ENCODE results near the gene COL9A3.

Gene COL9A3

DNA sequence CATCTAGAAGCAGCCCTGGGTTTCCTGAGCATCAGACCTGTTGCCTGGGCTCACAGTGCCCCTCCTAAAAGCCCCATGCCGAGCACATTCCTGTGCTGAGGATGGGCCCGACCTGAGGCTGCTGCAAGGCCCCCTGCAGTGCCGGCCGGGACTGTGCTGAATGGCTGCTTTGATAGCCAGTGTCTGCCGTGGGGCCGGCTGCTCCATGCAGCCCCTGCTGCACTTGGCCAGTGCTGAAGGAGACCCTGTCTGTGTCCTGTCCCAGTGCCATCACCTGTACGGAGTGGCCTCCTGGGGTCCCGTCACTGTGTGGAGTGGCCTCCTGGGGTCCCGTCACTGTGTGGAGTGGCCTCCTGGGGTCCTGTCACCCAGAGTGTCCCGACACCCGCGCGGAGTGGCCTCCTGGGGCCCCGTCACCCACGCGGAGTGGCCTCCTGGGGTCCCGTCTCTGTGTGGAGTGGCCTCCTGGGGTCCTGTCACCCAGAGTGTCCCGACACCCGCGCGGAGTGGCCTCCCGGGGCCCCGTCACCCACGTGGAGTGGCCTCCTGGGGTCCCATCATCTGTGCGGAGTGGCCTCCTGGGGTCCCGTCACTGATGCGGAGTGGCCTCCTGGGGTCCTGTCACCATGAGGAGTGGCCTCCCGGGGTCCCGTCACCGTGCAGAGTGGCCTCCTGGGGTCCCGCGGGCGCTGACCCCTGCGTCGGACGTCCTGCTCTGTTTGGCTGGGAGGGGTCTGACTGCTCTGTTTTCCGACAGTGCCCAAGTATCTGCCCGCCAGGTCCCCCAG lies 7.0 kb downstream of the COL9A3 start:
- DNase-seq (ENCODE audit: low spot score): no peak

DNA sequence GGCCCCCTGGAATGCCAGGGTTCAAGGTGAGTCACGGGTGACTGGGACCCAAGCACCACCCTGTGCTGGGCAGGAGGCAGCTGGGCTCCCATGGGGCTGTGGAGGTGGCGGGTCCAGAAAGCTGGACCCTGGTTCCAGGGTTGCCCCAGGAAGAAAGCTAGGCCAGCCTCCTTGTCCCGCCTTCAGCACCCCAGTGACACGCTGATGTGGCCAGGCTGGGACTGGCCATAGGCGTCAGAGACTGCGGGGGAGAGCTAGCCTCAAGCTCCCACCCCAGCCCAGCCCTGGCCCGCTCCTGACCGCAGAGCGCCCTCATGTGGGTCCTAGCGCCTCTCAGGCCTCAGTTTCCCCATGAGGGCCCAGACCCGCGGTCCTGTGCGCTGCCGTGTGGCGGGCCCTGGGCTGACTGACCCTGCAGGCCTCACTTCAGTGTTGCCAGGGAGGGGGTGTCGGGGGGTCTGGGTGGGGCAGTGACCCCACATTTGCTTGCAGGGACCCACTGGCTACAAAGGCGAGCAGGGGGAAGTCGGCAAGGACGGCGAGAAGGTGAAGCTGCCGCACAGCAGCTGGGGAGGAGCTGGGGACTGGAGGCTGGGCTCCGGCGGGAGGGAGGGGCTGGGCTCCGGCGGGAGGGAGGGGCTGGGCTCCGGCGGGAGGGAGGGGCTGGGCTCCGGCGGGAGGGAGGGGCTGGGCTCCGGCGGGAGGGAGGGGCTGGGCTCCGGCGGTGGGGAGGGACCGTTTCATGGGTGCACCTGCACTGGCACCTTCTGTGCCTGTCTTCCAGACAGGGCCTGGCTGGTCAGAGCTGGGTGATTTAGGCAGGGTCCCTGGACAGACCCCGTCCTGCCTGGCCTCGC lies 7.9 kb downstream of the COL9A3 start:
- peak; percentile 39 for DNase-seq (ENCODE audit: low spot score)

DNA sequence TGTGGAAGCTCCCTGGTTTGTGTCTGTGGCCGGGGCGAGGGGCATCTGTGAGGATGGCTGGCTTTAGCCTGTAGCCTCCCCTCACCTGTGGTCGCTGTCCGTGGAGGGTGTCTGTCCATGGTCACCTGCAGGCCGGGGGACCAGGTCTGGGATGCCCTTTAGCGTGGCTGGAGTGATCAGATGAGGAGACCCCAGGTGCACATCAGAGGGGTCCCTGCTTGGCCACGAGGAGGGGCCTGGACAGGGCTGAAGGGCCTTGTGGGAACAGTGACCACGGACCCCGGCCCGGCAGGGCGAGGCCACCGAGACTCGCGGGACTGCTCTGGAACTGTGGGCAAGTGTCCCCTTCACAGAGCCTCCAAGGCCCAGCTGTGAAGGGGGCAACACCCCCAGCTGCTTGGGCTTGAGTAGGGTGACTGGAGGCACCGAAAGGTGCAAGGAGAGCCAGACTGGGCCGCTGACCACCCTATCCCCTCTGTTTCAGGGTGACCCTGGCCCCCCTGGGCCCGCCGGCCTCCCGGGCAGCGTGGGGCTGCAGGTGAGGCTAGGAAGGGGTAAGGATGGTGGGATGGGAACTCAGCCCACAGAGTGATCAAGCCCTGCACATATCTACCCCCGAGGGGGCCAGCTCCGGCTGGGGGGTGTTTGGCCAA lies 8.6 kb downstream of the COL9A3 start:
- DNase-seq (ENCODE audit: low spot score): no peak

DNA sequence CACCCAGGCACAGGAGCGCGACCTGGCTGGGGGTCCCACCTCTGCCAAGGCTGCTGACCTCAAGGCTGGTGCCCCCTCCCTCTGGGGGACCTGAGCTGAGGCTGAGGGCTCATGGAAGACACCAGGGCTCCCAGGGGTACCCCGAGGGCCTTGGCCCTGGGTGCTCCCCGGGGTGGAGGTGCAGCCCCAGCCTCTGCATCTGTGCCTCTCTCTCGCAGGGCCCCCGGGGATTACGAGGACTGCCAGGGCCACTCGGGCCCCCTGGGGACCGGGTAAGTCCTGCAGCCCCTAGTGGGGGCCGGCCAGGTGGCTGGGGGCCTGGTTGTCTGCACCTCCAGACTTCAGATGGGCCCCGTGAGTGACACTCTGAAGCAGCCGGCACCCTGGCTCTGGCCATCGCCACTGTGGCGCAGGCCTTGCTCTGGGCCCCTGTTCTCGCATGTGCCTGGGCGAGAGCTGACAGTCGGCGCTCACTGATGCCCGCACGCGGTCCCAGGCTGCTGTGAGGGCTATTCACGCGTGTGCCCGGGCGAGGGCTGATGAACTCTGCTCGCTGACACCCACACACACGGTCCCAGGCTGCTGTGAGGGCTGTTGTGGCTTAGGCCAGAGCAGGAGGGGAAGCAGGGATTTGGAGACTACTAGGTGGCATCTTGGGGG lies 9.3 kb downstream of the COL9A3 start:
- DNase-seq (ENCODE audit: low spot score): no peak

DNA sequence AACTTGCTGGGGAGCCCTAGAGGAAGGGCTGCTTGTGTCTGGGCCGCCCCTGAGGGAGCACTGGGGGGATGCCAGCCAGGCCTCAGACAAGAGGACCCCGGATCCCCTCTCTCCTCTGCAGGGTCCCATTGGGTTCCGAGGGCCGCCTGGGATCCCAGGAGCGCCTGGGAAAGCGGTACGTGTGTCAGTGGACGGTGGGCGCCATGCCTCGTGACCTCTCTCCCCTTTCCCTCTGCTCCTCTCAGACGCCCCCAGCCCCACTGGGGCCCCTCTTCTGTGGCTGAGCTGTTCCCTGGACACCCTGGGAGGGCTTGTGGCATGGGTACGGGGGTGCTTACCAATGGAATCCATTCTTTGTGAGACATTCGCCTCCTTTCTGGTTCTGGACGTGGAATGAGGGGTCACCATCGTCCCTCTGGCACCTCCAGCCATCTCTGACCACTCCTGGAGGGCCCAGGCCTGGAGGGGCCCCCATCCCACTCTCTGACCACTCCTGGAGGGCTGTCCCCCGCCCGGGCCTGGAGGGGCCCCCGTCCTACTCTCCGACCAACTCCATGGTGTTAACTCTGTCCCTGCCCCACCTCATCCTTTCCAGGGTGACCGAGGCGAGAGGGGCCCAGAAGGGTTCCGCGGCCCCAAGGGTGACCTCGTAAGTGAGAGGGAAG lies 9.9 kb downstream of the COL9A3 start:
- DNase-seq (ENCODE audit: low spot score): no peak

DNA sequence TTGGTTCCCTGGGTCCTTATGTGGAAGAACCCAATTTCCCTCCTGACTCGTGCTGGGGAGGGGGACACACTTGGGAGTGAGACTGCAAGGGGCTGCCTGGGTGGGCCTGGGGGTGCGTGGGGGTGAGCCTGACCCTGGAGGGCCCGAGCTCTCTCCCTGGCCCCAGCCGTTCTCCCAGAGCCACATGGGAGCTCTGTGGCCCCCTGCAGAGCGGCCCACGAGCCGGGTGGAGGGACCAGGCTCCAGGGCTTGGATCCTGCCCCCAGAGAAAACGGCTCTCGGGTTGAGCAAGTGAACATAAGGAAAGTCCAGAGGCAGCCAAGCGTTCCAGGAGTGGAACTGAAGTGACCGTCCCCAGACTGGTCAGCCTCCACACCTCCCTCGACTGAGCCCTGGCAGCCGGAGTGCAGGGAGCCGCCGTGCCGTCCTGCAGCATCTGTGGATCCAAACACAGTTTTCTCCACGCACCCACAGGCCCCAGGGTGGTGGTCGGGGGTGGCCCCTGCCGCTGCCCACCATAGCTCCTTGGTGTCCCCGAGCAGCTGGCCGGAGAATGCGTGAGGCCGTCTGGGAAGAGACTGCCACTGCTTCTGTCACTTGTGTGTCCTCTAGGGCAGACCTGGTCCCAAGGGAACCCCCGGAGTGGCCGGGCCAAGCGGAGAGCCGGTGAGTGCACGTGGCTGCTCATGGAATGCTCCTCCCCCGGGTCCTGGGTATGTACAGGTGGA lies 10.6 kb downstream of the COL9A3 start:
- DNase-seq (ENCODE audit: low spot score): no peak

DNA sequence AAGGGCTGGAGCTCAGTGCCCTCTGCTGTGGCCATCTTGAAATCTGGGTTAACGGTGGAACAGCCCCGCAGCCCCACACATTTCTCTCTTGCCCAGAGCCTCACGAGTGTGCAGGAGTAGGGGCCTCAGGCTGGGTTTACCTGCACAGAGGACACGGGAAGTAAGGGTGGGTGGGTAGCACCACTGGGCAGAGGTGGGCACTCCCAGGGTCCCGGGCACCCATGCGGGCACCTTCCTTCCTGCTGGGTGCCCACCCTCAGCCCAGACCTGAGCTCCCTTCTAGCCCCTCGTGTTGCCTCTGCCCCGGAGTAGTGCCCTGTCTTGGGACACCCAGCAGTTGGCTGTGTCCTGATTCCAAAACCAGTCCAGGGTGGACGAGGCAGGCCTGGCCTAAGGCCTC lies 11.2 kb downstream of the COL9A3 start:
- no peak for DNase-seq (ENCODE audit: low spot score)

DNA sequence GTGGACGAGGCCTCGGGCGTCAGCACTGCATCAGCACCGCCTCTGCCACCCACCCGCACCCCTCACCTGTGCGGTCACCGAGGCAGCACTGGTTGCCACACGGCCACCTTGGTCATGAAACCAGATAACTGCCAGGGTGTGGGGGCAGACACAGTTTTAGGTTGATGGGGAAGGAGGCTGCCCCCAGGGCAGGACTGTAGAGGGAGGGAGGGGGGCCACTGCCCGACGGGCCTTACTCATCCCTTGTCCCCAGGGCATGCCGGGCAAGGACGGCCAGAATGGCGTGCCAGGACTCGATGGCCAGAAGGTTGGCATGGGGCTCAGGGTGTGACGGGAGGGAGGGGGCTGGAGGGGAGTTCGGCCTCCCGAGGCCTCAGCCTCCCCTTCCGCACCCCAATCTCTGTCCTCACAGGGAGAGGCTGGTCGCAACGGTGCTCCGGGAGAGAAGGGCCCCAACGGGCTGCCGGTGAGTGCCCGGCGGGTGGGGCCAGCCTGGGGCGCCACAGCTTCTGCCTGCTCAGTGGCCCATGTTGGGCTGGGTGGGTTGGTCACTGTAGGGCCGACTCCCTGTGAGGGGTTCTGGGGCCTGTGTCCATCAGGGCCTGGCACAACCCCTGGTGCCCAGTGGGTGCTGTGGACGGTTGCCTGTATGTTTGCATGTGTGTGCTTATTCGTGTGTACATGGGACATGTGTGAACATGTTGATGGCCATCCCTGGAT lies 11.8 kb downstream of the COL9A3 start:
- DNase-seq (ENCODE audit: low spot score): no peak

DNA sequence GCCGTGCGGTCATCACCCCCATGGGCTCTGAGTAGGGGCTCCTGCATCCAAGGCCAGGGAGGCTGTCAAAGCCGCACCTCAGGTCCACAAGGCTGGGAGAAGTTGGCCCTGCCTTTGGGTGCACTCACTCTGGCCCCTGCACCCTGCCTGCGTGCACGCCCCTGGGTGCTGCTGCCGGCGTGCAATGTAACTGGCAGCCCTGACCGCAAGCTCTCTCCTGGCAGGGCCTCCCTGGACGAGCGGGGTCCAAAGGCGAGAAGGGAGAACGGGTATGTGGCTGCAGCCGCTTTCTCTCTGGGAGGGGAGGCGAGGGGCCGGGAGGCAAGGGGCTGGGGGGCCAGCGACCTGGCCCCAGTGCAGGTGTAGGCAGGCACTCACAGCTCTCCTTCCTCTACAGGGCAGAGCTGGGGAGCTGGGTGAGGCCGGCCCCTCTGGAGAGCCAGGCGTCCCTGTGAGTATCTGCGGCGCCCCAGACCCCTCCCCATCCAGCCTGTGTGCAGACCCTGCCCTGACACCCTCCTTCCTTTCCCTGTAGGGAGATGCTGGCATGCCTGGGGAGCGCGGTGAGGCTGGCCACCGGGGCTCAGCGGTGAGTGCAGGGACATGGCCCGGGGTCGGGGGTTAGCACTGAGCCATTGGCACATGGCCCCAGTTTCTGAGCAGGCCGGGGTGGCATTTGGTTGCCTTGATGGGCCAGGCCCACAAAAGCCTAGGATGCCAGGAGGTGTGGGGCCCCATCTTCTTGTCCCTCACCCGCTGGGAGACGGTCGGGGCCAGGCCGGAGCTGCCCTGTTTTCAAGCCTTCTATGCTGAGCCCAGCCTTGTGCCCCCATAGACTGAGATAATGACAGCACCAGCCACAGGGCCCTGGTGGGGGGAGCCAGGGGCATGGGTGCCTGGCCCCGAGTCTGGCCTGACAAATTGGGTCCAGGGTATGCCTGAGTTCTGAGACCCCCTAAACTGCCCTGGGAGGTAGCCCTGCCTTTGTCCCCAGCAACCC lies 12.7 kb downstream of the COL9A3 start:
- DNase-seq (ENCODE audit: low spot score): no peak

DNA sequence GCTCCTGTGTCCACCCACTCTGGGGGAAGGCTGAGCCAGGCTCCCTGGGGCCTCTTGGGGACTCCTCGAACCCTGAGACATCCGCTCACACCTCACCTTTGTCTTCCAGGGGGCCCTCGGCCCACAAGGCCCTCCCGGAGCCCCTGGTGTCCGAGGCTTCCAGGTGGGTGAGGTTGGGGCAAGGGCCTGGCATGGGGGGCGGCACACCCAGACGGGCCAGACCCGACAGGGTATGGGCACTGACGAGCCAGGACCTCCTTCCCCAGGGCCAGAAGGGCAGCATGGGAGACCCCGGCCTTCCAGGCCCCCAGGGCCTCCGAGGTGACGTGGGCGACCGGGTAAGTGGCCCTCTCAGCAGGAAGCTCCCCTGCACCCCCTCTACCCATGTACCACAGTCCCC lies 13.4 kb downstream of the COL9A3 start:
- DNase-seq (ENCODE audit: low spot score): no peak

DNA sequence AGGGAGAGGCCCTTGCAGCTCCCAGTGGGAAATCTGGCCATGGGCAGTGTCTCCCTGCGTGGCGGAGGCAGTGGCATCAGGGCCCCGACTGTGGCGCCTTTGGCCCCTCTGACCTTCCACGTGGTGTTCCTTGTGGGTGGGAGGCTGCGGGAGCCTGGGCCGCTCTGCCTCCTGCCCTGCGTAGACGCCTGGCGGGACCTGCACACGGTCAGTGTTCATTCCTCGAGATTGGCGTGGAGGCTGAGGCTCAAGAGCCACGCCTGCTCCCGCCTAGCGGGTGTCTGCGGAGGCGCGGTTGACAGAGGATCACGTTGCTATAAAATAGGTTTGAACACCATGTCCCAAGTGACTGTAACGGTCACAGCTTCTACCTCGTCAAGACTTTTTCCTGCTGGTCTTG lies 14.0 kb downstream of the COL9A3 start:
- no peak for DNase-seq (ENCODE audit: low spot score)

DNA sequence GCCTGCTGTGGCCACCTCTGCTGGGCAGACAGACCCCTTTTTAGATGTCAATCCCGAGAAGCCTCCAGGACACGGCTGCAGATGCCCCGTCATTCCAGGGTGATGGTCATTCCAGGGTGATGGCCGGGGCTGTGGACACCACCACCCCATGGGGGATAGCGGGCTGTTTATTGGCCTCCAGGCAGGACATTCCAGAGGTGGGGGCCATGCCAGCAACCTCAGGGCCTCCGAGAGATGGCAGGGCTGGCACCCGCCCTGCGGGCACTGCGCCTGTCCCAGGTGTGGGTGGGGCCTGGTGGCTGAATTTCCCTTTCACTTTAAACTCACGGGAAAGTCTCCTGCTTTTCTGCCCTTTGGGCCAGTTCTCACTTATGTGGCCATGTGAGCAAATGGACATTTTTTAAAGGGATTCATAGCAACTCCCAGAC lies 14.5 kb downstream of the COL9A3 start:
- DNase-seq (ENCODE audit: low spot score): no peak

DNA sequence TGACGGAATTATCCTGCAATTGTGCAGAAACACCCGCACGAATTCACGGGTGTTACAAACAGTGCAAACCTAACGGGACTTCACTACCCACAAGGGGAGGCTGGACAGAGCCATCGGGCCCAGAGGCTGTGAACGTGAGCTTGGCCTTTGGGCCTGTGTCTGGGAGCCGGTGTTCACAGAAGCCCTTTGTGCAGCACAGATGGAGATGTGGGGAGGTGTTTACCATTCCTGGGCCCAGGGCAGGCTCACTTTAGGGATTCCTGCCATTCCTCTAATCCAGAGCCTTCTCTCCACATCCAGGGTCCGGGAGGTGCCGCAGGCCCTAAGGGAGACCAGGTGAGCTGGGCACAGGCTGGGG lies 15.0 kb downstream of the COL9A3 start:
- no peak for DNase-seq (ENCODE audit: low spot score)

DNA sequence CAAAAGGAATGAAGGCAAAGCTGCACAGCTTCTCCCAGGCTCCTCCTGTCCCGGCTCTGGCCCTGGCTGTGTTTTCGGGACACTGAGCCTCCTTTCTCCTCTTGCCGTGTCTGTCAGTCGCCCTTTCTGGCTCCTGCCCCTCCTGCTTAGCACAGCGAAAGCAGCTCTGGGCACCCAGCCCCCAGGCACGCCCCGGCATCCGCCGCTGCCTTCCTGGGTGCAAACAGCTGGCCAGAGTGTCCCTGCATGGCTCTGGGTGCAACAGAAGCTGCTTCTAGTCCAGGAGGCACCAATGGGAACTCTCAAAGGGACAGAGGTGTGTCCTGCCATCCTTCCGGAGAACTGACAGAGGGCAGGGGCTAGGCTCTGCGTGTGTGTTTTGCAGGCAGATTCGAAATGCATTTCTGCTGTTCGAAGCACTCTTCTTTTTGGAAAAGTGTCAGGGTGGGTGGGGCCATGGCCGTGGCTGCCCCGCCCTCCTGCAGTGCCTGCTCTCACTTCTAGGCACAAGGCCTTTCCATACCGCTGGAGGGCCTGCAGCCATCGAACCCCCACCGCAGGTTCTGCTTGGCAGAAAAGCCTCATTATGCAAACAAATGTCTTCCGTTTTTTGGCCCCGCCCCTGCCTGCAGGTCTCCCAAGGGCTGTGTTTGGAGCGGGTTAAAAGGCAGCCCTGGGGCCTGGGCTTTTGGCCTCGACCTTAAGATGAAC lies 15.5 kb downstream of the COL9A3 start:
- DNase-seq (ENCODE audit: low spot score): no peak

DNA sequence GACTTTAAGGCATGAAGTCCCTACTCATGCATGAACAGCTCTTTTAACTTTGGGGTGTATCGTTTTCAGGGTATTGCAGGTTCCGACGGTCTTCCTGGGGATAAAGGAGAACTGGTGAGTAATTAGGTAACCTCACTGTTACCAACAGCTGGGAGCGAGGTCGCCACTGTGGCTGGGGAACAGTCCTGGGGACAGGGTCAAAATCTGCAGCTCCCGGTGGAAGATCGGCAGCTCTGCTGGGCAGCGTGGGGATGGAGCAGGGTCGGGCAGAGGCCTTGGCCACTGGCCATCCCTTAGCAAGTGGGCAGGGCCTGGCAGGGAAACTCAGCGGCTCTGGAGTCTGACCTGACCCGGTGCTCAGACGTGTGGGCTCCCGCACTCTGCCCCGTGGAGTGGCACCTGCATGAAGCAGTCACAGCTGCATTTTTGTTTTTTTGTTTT lies 16.1 kb downstream of the COL9A3 start:
- DNase-seq (ENCODE audit: low spot score): no peak

DNA sequence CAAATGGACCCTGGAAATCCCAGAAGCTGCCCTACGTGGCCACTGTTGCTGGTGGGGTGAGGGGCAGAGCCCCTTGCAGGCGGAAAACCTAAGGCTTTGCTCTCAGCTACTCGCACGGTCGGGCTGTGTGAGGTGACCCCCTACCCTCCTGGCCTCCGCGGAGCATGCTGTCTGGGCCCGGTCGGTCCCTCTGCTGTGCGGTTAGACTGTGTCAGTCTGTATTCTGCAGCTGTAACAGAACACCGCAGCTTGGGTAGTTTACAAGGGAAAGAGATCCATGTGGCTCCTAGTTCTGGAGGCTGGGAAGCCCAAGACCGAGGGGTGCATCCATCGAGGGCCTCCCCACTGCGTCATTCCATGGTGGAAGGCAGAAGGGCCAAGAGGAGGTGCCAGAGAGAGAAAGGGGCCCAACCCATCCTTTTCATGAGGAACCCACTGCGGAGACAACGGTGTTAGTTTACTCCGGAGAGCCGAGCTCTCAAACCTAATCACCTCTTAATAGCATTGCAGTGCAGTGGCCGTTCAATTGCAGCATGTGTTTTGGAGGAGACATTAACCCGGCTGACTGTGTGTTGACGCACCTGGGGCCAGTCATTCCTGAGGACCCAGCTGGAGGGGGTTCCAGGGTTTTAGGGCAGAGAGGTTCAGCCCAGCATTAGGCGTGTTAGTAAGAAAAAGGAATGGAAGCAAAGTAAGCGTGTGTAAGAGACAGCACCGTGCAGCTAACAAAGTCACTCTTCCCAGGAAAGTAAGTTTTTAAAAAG lies 18.3 kb downstream of the COL9A3 start:
- no peak for DNase-seq (ENCODE audit: low spot score)

Data from CD4-positive, alpha-beta T cell treated with Interleukin-6 at 100 ng/mL for 8 hours (primary cell).